Natural killer cell (primary cell): ENCODE measurements around the gene PRR20G. TPM values are rescaled to one million over a fixed set of nuclear protein-coding genes. Genes with fewer than 3 reads are reported as not detected.

Source experiments
- ATAC-seq, 3 donors: fragments of 150-1000 bp in 2 of 3; fragments of 200-7000 bp in 1 of 3; cut with Tn5 transposase; 1 replicate in 1 of 3; 2 replicates in 2 of 3; pipeline ENCODE4 v1.10.0; 2021; ENCODE audit warnings: mild to moderate bottlenecking in 2 of 3, moderate library complexity in 2 of 3
- DNase-seq, 2 donors: peaks; one replicate each; pipeline versions ENCODE4 v3.0.0 to v3.0.0-alpha.2; 2013 to 2021; ENCODE audit warnings: mixed read lengths in 1 of 2
- H3K27ac ChIP-seq: one replicate; pipeline ENCODE4 v1.5.1; 2013; ENCODE audit warnings: mild to moderate bottlenecking, low read length
- H3K27me3 ChIP-seq: one replicate; pipeline ENCODE4 v1.6.1; 2013; ENCODE audit warnings: low read length; ENCODE audit not compliant: control insufficient read depth, insufficient read depth
- H3K36me3 ChIP-seq: one replicate; pipeline ENCODE4 v1.6.1; 2013; ENCODE audit warnings: low read length; ENCODE audit not compliant: control insufficient read depth, insufficient read depth
- H3K4me1 ChIP-seq: one replicate; pipeline ENCODE4 v1.6.1; 2013; ENCODE audit warnings: low read length; ENCODE audit not compliant: control insufficient read depth, insufficient read depth
- H3K4me3 ChIP-seq: one replicate; pipeline ENCODE4 v1.5.1; 2013; ENCODE audit warnings: low read length
- H3K9me3 ChIP-seq: one replicate; pipeline ENCODE4 v1.6.1; 2013; ENCODE audit warnings: low read length; ENCODE audit not compliant: control insufficient read depth, insufficient read depth
- H3K27ac Mint-ChIP-seq, 2 donors: one replicate each; pipeline ENCODE4 v1.8.0; 2022; ENCODE audit warnings: mild to moderate bottlenecking in 2 of 2, mixed read lengths in 2 of 2, moderate library complexity in 1 of 2
- H3K27me3 Mint-ChIP-seq, 2 donors: one replicate each; pipeline ENCODE4 v1.8.0; 2022; ENCODE audit warnings: low read depth in 2 of 2, mixed read lengths in 2 of 2
- H3K36me3 Mint-ChIP-seq: one replicate; pipeline ENCODE4 v1.8.0; 2022; ENCODE audit warnings: mixed read lengths
- H3K4me1 Mint-ChIP-seq, 2 donors: one replicate each; pipeline ENCODE4 v1.8.0; 2022; ENCODE audit warnings: mixed read lengths in 2 of 2
- H3K4me3 Mint-ChIP-seq: one replicate; pipeline ENCODE4 v1.8.0; 2022; ENCODE audit warnings: mild to moderate bottlenecking, moderate library complexity, mixed read lengths
- H3K9me3 Mint-ChIP-seq, 2 donors: one replicate each; pipeline ENCODE4 v1.8.0; 2022; ENCODE audit warnings: mixed read lengths in 2 of 2
- WGBS: methylation state at CpG from one replicate; pipeline ENCODE4 v1.1.7; 2013; ENCODE audit warnings: missing lambda C conversion rate; ENCODE audit not compliant: insufficient coverage; 5-methylcytosine and 5-hydroxymethylcytosine counted together
- intact Hi-C: fragments of 100-400 bp; cut with micrococcal nuclease; formaldehyde crosslinking; loops from one replicate; pipeline ENCODE4 v1.14.2; 2022
- total RNA-seq, 4 donors: library from RNA; stranded (reverse); fragments of 120-200 nt in 1 of 4; gene quantifications; one replicate each; pipeline versions ENCODE4 v1.2.3 to v1.2.4, GENCODE V29; 2013 to 2022
- TF ChIP-seq, protein P1 (sequence below): fragments of 200-600 bp; IDR thresholded peaks from one replicate; pipeline ENCODE4 v1.8.0; 2022; ENCODE audit warnings: antibody characterized with exemption

PRR20G gene
- total RNA-seq, 3 donors from 2014 or later (not counting 1 experiment from before 2014, with no cell fraction given): not detected

DNA sequence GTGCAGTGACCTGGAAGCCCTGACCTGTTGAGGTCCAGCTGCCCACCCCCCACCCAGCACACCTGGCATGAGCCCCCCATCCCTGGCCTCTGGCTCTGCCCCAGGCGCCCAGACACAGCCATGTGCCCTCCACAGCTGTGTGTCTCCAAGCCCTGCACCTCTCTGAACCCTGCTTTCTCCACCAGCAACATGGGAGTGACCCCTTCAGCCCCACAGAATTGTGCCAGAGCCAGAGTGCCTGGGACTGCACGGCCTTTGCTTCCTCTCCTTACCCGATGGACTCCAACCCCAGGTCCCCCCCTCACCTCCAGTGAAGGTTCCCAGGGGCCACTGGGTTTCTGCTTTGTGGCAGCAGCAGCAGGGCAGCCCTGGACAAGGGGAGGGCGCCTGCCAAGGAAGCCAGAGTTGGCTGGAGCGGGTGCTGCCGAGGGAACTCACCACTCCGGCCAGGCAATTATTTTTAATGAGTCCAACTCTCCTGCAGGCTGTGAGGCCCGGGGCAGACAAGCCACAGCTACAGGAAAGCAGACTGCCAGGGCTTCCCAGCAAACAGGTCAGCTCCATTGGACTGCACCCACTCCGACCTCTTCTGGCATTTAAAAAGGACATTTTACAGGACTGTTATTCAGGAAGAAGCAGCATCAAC lies 24.1 kb downstream of the PRR20G start:
- Mint-ChIP-seq H3K36me3 (peaks cover 2% of the 10 kb centered on the region), H3K27ac (no peak overlapping the region), H3K4me3 (no peak overlapping the region), H3K27me3 (peaks cover 8 to 18% of the 10 kb centered on the region in 2 donors), H3K4me1 (no peaks in the 10 kb centered on the region), H3K9me3 (peaks cover under 1 to 2% of the 10 kb centered on the region in 2 donors)
- WGBS: 75% methylated on average over 9 of the region's 9 CpGs
- Histone ChIP-seq H3K9me3 (no peaks in the 10 kb centered on the region), H3K4me3 (no peak overlapping the region), H3K27me3 (no peaks in the 10 kb centered on the region), H3K36me3 (no peaks in the 10 kb centered on the region), H3K27ac (no peak overlapping the region), H3K4me1 (no peaks in the 10 kb centered on the region)
- no peak for ATAC-seq
- intact Hi-C loops: no loop called here
- DNase-seq: no peak
- TF ChIP-seq, protein P1, sequence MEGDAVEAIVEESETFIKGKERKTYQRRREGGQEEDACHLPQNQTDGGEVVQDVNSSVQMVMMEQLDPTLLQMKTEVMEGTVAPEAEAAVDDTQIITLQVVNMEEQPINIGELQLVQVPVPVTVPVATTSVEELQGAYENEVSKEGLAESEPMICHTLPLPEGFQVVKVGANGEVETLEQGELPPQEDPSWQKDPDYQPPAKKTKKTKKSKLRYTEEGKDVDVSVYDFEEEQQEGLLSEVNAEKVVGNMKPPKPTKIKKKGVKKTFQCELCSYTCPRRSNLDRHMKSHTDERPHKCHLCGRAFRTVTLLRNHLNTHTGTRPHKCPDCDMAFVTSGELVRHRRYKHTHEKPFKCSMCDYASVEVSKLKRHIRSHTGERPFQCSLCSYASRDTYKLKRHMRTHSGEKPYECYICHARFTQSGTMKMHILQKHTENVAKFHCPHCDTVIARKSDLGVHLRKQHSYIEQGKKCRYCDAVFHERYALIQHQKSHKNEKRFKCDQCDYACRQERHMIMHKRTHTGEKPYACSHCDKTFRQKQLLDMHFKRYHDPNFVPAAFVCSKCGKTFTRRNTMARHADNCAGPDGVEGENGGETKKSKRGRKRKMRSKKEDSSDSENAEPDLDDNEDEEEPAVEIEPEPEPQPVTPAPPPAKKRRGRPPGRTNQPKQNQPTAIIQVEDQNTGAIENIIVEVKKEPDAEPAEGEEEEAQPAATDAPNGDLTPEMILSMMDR: no peak

DNA sequence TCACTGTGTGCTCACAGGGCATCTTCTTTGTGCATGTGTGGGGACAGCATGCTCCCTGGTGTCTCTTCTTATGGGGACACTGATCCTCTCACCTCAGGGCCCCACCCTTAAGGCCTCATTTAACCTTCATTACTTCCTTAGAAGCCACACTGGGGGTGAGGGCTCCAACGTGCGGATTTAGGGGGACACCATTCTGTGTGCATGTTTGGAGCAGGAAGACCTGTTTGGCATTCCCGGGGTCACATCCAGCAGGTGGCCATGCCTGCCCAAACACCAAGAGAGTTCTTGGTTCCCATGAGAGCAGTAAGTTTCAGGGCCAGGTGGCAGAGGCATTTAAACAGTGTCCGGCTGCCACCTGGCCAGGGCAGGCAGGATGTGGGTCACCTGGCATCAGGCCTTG lies 24.8 kb downstream of the PRR20G start:
- no peak overlapping the region for H3K27ac Mint-ChIP-seq
- TF ChIP-seq, protein P1: no peak
- peaks cover 0 to 2% of the 10 kb centered on the region in 2 donors for H3K9me3 Mint-ChIP-seq
- no peaks in the 10 kb centered on the region for H3K4me1 Mint-ChIP-seq
- H3K4me3 Mint-ChIP-seq: no peak overlapping the region
- intact Hi-C loops: no loop called here
- Histone ChIP-seq H3K4me3 (no peak overlapping the region), H3K36me3 (no peaks in the 10 kb centered on the region), H3K9me3 (no peaks in the 10 kb centered on the region), H3K27ac (no peak overlapping the region), H3K27me3 (no peaks in the 10 kb centered on the region), H3K4me1 (no peaks in the 10 kb centered on the region)
- H3K36me3 Mint-ChIP-seq: no peaks in the 10 kb centered on the region
- WGBS: 87% methylated on average over 4 of the region's 4 CpGs
- H3K27me3 Mint-ChIP-seq: peaks cover 10 to 15% of the 10 kb centered on the region in 2 donors
- DNase-seq: no peak
- no peak for ATAC-seq

DNA sequence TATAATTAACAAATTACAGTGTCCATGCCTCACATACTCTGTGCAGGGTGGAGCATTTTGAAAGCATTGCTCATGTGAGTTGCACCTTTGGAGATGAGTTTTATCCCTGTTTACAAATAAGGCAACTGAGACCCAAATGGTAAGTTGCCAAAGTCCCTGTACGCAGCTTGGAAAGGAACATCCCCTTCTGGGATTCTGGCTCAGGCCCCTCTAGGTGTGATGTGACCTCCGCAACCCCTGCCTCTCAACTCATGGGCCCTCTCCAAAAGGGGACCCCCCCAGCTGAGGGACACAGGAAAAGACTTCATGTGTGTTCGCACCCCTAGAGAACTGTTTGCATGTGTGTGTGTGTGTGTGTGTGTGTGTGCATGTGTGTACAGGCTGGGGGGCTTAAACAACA lies 25.3 kb downstream of the PRR20G start:
- Mint-ChIP-seq H3K27ac (no peak overlapping the region), H3K27me3 (peaks cover 10 to 15% of the 10 kb centered on the region in 2 donors), H3K4me1 (no peaks in the 10 kb centered on the region), H3K9me3 (peaks cover 0 to 2% of the 10 kb centered on the region in 2 donors), H3K4me3 (no peak overlapping the region), H3K36me3 (no peaks in the 10 kb centered on the region)
- intact Hi-C loops: no loop called here
- Histone ChIP-seq H3K36me3 (no peaks in the 10 kb centered on the region), H3K27ac (no peak overlapping the region), H3K27me3 (no peaks in the 10 kb centered on the region), H3K4me1 (no peaks in the 10 kb centered on the region), H3K9me3 (no peaks in the 10 kb centered on the region), H3K4me3 (no peak overlapping the region)
- ATAC-seq: no peak
- no peak for DNase-seq
- 100% methylated on average over 3 of the region's 3 CpGs for WGBS
- TF ChIP-seq, protein P1: no peak

DNA sequence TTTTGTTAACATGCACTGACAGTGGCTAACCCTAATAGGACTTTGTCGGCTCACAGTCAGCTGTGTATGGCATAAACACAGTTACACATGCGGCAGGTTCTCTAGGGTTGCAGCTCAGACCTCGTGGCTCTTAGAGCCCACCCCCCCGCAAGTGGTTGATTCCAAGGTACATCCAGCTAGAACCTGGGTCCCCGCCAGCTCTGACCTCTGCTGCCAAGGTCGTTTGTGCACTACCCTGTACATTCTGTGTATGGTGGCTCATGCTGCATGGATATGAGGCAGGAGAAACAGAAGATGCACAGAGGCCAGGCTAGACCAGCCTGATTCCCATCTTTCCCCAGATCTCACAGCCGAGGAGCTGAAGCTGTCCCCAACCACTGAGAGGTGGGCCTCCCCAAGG lies 25.9 kb downstream of the PRR20G start:
- intact Hi-C loops: no loop called here
- H3K27ac Mint-ChIP-seq: no peak overlapping the region

More for the DNA sequence above, 25.9 kb downstream of the PRR20G start:
- no peak overlapping the region for H3K27ac ChIP-seq
- H3K27me3 Mint-ChIP-seq: peaks cover 8 to 11% of the 10 kb centered on the region in 2 donors
- H3K9me3 Mint-ChIP-seq: no peaks in the 10 kb centered on the region
- H3K4me3 Mint-ChIP-seq: no peak overlapping the region
- DNase-seq (no peak), ATAC-seq (no peak)
- no peak overlapping the region for H3K4me3 ChIP-seq
- no peaks in the 10 kb centered on the region for H3K4me1 Mint-ChIP-seq
- H3K27me3 ChIP-seq: no peaks in the 10 kb centered on the region
- WGBS: 79% methylated on average over 7 of the region's 7 CpGs
- no peaks in the 10 kb centered on the region for H3K36me3 ChIP-seq
- TF ChIP-seq, protein P1: no peak
- H3K9me3 ChIP-seq: no peaks in the 10 kb centered on the region
- no peaks in the 10 kb centered on the region for H3K36me3 Mint-ChIP-seq
- no peaks in the 10 kb centered on the region for H3K4me1 ChIP-seq
